K562 (cell line): Measurements from ENCODE around the gene MAPKAPK2. TPM values are rescaled to one million over a fixed set of nuclear protein-coding genes. Genes with fewer than 3 reads are reported as not detected.

Experiments
- ATAC-seq: fragments of 200-7000 bp; cut with Tn5 transposase; 3 replicates; pipeline ENCODE4 v1.9.1; 2020; ENCODE audit warnings: moderate library complexity
- BruUV-seq: library from RNA; stranded (reverse); fragments of 400-500 nt; replicated peaks from 2 replicates; lab custom pipeline; 2021; lab: Mats Ljungman, UMichigan
- CTCF ChIA-PET: fragments of 300-600 bp; formaldehyde crosslinking; extraction: SDS; loops from one replicate; lab custom pipeline; 2021; ENCODE audit warnings: low intra/inter-chr PET ratio; lab: Yijun Ruan, JAX
- POLR2A ChIA-PET: fragments of 300-600, 350-650 bp; sonication (Branson Sonifier 250); formaldehyde crosslinking; extraction: SDS; loops from one replicate; lab custom pipeline; 2021; ENCODE audit warnings: antibody characterized with exemption, inconsistent platforms; lab: Yijun Ruan, JAX
- DNase-seq, 4 experiments: peaks; one replicate each; pipeline versions ENCODE4 v3.0.0 to v3.0.0-alpha.2; 2011 to 2018; ENCODE audit warnings: low spot score in 3 of 4, mixed read lengths in 3 of 4; ENCODE audit errors: extremely low read depth in 1 of 4
- FAIRE-seq: peaks from 2 replicates; lab custom pipeline; 2011; peaks lifted over from hg19 to GRCh38; lab: Jason Lieb, UNC
- H2AFZ ChIP-seq: 2 replicates; pipeline ENCODE4 v1.6.0; 2011; ENCODE audit warnings: low read depth, low read length, control low read depth, inconsistent platforms
- H3K27ac ChIP-seq: fragments of 200-600 bp; 3 replicates; pipeline ENCODE4 v1.8.0; 2011; ENCODE audit warnings: low read depth, mild to moderate bottlenecking, control low read depth, inconsistent platforms, low read length, moderate library complexity, mixed read lengths; ENCODE audit errors: extremely low read depth
- H3K27me3 ChIP-seq, 2 experiments: fragments of 300-600 bp in 1 of 2; 2 replicates in 1 of 2; 3 replicates in 1 of 2; pipeline versions ENCODE4 v1.6.0 to v1.8.0; 2011; ENCODE audit warnings: inconsistent platforms in 2 of 2, low read length in 2 of 2, mild to moderate bottlenecking in 1 of 2, mixed read lengths in 1 of 2, moderate library complexity in 1 of 2; ENCODE audit not compliant: control insufficient read depth in 2 of 2, insufficient read depth in 2 of 2
- H3K36me3 ChIP-seq: fragments of 300-600 bp; 3 replicates; pipeline ENCODE4 v1.8.0; 2011; ENCODE audit warnings: mild to moderate bottlenecking, low read length, inconsistent platforms; ENCODE audit not compliant: control insufficient read depth, insufficient read depth
- H3K4me1 ChIP-seq, 2 experiments: fragments of 200-600 bp in 1 of 2; replicated peaks in 1 of 2; 2 replicates in 1 of 2; 3 replicates in 1 of 2; pipeline versions ENCODE4 v1.5.1 to v1.8.0; 2011; ENCODE audit warnings: inconsistent platforms in 2 of 2, low read length in 2 of 2, mild to moderate bottlenecking in 1 of 2, mixed read lengths in 1 of 2, moderate library complexity in 1 of 2; ENCODE audit not compliant: control insufficient read depth in 2 of 2, insufficient read depth in 2 of 2
- H3K4me2 ChIP-seq: 2 replicates; pipeline ENCODE4 v1.6.1; 2011; ENCODE audit warnings: low read length, control low read depth, inconsistent platforms, mixed read lengths; ENCODE audit not compliant: insufficient read depth
- H3K4me3 ChIP-seq: fragments of 200-600 bp; sonication (generic), shearing (Covaris generic); 2 replicates; pipeline ENCODE4 v1.5.1; 2016; ENCODE audit warnings: control low read depth, inconsistent platforms
- H3K79me2 ChIP-seq: fragments of 200-600 bp; 3 replicates; pipeline ENCODE4 v1.8.0; 2011; ENCODE audit warnings: low read length, inconsistent platforms; ENCODE audit not compliant: control insufficient read depth, insufficient read depth
- H3K9ac ChIP-seq, 2 experiments: 2 replicates each; pipeline versions ENCODE4 v1.6.0 to v1.6.1; 2011; ENCODE audit warnings: low read depth in 2 of 2, low read length in 2 of 2, control low read depth in 1 of 2, inconsistent platforms in 1 of 2, mild to moderate bottlenecking in 1 of 2, mixed read lengths in 1 of 2; ENCODE audit not compliant: insufficient read depth in 1 of 2
- H3K9me1 ChIP-seq: one replicate; pipeline ENCODE4 v1.6.0; 2011; ENCODE audit warnings: inconsistent platforms, mild to moderate bottlenecking, low read length, moderate library complexity; ENCODE audit not compliant: control insufficient read depth, insufficient read depth
- H3K9me3 ChIP-seq: replicated peaks from 2 replicates; pipeline ENCODE4 v1.5.1; 2011; ENCODE audit warnings: low read depth, low read length, inconsistent platforms; ENCODE audit not compliant: control insufficient read depth, insufficient read depth
- H4K20me1 ChIP-seq: replicated peaks from 2 replicates; pipeline ENCODE4 v1.6.1; 2011; ENCODE audit warnings: low read length, inconsistent platforms, mixed read lengths; ENCODE audit not compliant: control insufficient read depth, insufficient read depth
- HBP1 ChIP-seq: fragments of 450-650 bp; formaldehyde crosslinking; IDR thresholded peaks from 2 replicates; pipeline ENCODE4 v1.4.0; 2022; ENCODE audit warnings: missing genetic modification characterization
- NR0B1 ChIP-seq: fragments of 450-650 bp; IDR thresholded peaks from one replicate; pipeline ENCODE4 v1.6.1; 2018; ENCODE audit warnings: mild to moderate bottlenecking, moderate library complexity; ENCODE audit not compliant: partially characterized antibody
- POLR2A ChIP-seq: fragments of 450-650 bp; conservative IDR thresholded peaks from 2 replicates; pipeline ENCODE4 v1.6.1; 2016
- WGBS: fragments of 100-300 bp; shearing (Covaris generic); methylation state at CpG from one replicate; pipeline ENCODE4 v1.1.6; 2016; ENCODE audit warnings: low coverage, mixed read lengths; ENCODE audit not compliant: insufficient coverage; ENCODE audit errors: missing lambda C conversion rate; 5-methylcytosine and 5-hydroxymethylcytosine counted together
- in situ Hi-C: fragments of 300-500 bp; cut with MboI; formaldehyde crosslinking; loops from 4 replicates; pipeline ENCODE4 v1.15.0; 2018; ENCODE audit warnings: inconsistent platforms, mixed read lengths
- intact Hi-C: fragments of 100-400 bp; cut with micrococcal nuclease; formaldehyde crosslinking; loops from 2 replicates; pipeline ENCODE4 v1.14.2; 2022
- polyA plus RNA-seq, 8 experiments: library from polyadenylated mRNA; depleted of rRNA in 4 of 8; stranded (reverse) in 5 of 8; unstranded in 3 of 8; fragments of >200 nt; fragmentation: Nextera tagmentation in 2 of 8; fragmentation: Illumina TruSeq in 1 of 8; extraction: Ambion mirVana in 2 of 8; extraction: Trizol in 1 of 8; gene quantifications; 2 replicates each; pipeline versions ENCODE4 v1.2.1 to v1.2.3, GENCODE V29; 2011 to 2014; ENCODE audit warnings: inconsistent platforms in 1 of 8, missing spikeins in 1 of 8
- total RNA-seq, 7 experiments: library from RNA; depleted of rRNA in 6 of 7; stranded (reverse); fragments of >200 nt in 6 of 7; fragmentation: Illumina TruSeq in 2 of 7; extraction: Trizol in 2 of 7; gene quantifications; 2 replicates each; pipeline versions ENCODE4 v1.2.1 to v1.2.3, GENCODE V29; 2011 to 2021; ENCODE audit warnings: low replicate concordance in 1 of 7

Gene MAPKAPK2
- total and polyA plus RNA-seq, 9 of the 15 experiments (the other 6 are each of a cell fraction or from before 2014, with no cell fraction given): 0.63 to 94.2 (median 52.1) TPM

- no peak for TF ChIP-seq HBP1 (CRISPR knock-in tag)
These were observed 54.8 kb downstream of the MAPKAPK2 start (continued) for GRCh38 chr1:206739411-206740076.

GRCh38 chr1:206741142-206741701, 56.5 kb downstream of the MAPKAPK2 start:
- FAIRE-seq (no peak), DNase-seq (no peak), ATAC-seq (no peak)
- BruUV-seq: no TSS peak
- POLR2A ChIA-PET: interaction anchor here (0.7 to 0.8 kb wide), 2 partner anchors 72 to 167 kb away, joined by 3 read pairs; no protein-coding TSS in a partner anchor
- Histone ChIP-seq H3K9me3 (no peaks in the 10 kb centered on the region), H3K79me2 (no peaks in the 10 kb centered on the region), H3K27me3 (peaks cover 29 to 32% of the 10 kb centered on the region in 2 experiments), H3K36me3 (no peaks in the 10 kb centered on the region), H3K9me1 (no peaks in the 10 kb centered on the region), H2AFZ (no peak overlapping the region), H3K4me2 (no peak overlapping the region), H3K4me3 (no peak overlapping the region), H4K20me1 (peaks cover 21% of the 10 kb centered on the region), H3K4me1 (peaks cover 3 to 6% of the 10 kb centered on the region in 2 experiments; a peak in 3 of 5 replicates), H3K9ac (no peak overlapping the region), H3K27ac (no peak overlapping the region)
- CTCF ChIA-PET: interaction anchor here (1.0 kb wide), 1 partner anchor 14 kb away, joined by 4 read pairs; no protein-coding TSS in a partner anchor
- WGBS: 17% methylated on average over 6 of the region's 6 CpGs
- intact Hi-C loops (no loop called here), in situ Hi-C loops (no loop called here)
- TF ChIP-seq POLR2A (peak; percentile 35; the same call in 1 of the 2 replicates), NR0B1 (no peak)
